ENCODE data around the gene ZNF148. TPM values are rescaled to one million over a fixed set of nuclear protein-coding genes. Genes with fewer than 3 reads are reported as not detected.

Gene ZNF148
- total and polyA plus RNA-seq, 7 donors: 4.8 to 42.5 (median 28.2) TPM

DNA sequence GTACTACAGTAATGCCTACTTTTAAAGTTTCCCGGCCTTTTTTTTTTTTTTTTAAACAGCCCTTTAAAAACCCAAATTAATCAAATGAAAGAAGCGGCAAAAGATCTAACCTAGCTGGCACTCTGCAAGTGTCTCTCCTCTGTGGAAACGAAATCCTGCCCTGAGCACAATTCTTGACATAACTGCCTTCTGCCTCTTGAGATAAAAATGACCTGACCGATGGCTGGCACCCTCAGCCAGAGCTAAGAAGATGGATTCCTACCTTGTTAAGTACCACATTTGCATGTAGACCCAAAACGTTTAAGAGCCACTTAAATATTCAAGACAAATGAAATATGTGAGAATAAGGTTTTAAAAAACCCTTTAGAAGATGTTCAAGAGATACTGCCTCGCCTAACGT lies 146.0 kb downstream of the ZNF148 start:
- Histone ChIP-seq H3K27me3 (no peaks in the 10 kb centered on the region), H3K9me3 (no peaks in the 10 kb centered on the region), H3K4me3 (no peak overlapping the region), H3K36me3 (peaks cover 3 to 18% (median 6%) of the 10 kb centered on the region in 4 donors), H3K4me1 (no peaks in the 10 kb centered on the region), H3K27ac (no peak overlapping the region)
- intact Hi-C loops (cut with DNase I): no loop called here
- TF ChIP-seq, protein P1, sequence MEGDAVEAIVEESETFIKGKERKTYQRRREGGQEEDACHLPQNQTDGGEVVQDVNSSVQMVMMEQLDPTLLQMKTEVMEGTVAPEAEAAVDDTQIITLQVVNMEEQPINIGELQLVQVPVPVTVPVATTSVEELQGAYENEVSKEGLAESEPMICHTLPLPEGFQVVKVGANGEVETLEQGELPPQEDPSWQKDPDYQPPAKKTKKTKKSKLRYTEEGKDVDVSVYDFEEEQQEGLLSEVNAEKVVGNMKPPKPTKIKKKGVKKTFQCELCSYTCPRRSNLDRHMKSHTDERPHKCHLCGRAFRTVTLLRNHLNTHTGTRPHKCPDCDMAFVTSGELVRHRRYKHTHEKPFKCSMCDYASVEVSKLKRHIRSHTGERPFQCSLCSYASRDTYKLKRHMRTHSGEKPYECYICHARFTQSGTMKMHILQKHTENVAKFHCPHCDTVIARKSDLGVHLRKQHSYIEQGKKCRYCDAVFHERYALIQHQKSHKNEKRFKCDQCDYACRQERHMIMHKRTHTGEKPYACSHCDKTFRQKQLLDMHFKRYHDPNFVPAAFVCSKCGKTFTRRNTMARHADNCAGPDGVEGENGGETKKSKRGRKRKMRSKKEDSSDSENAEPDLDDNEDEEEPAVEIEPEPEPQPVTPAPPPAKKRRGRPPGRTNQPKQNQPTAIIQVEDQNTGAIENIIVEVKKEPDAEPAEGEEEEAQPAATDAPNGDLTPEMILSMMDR (IDR thresholded peaks at IDR 0.05): no peak
- no peak for TF ChIP-seq POLR2AphosphoS5 (IDR thresholded peaks at IDR 0.05)
- TF ChIP-seq POLR2A (IDR thresholded peaks at IDR 0.05): no peak
- TF ChIP-seq EP300 (IDR thresholded peaks at IDR 0.05): no peak
- whole genome bisulfite sequencing, 2 donors: 90 to 91% methylated on average over 7 of the region's 7 CpGs
- no peak for DNase-seq

DNA sequence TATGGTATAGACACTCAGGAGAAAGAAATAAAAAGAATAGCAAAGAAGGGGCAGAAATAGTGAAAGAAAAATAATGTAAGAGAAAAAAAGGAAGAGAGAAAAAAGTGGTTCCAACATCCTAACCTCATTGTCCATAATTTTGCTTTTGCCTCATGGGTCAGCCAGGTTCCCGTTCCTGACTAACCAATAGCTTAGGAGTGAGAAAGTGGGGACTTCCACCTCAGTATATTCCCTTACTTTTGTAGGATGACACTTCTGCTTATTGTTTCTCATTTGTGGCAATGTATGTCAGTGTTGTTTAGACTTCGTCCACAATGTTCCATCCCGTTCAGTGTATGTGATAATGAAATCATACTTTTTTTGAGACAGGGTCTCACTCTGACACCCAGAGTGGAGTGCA lies 153.3 kb downstream of the ZNF148 start:
- WGBS, 2 donors: 67 to 85% methylated on average over 3 of the region's 3 CpGs
- Histone ChIP-seq H3K36me3 (no peaks in the 10 kb centered on the region), H3K4me1 (no peaks in the 10 kb centered on the region), H3K9me3 (no peaks in the 10 kb centered on the region), H3K27me3 (no peaks in the 10 kb centered on the region), H3K27ac (no peak overlapping the region), H3K4me3 (no peak overlapping the region)
- TF ChIP-seq, protein P1 (IDR thresholded peaks at IDR 0.05): no peak
- no peak for TF ChIP-seq POLR2AphosphoS5 (IDR thresholded peaks at IDR 0.05)
- TF ChIP-seq EP300 (IDR thresholded peaks at IDR 0.05): no peak
- no peak for TF ChIP-seq POLR2A (IDR thresholded peaks at IDR 0.05)
- no peak for DNase-seq
- intact Hi-C loops (cut with DNase I): no loop called here

- Histone ChIP-seq H3K36me3 (no peaks in the 10 kb centered on the region), H3K27me3 (no peaks in the 10 kb centered on the region), H3K9me3 (no peaks in the 10 kb centered on the region), H3K4me3 (no peak overlapping the region), H3K4me1 (no peaks in the 10 kb centered on the region), H3K27ac (no peak overlapping the region)
- WGBS, 2 donors: 74 to 87% methylated on average over 7 of the region's 7 CpGs
- no peak for DNase-seq
- intact Hi-C loops (cut with DNase I): no loop called here
- TF ChIP-seq EP300 (IDR thresholded peaks at IDR 0.05) (no peak), POLR2AphosphoS5 (IDR thresholded peaks at IDR 0.05) (peak in 1 of 4 donors; percentile 4)
These were observed 154.2 kb downstream of the ZNF148 start for GRCh38 chr3:125220727-125221429.

- Histone ChIP-seq H3K9me3 (no peaks in the 10 kb centered on the region), H3K36me3 (no peaks in the 10 kb centered on the region), H3K27ac (no peak overlapping the region), H3K4me1 (no peaks in the 10 kb centered on the region), H3K27me3 (peaks cover 0 to 5% (median 0%) of the 10 kb centered on the region in 3 donors), H3K4me3 (no peak overlapping the region)
- no peak for TF ChIP-seq POLR2A (IDR thresholded peaks at IDR 0.05)
- TF ChIP-seq EP300 (IDR thresholded peaks at IDR 0.05): no peak
- no peak for TF ChIP-seq POLR2AphosphoS5 (IDR thresholded peaks at IDR 0.05)
- TF ChIP-seq, protein P1 (IDR thresholded peaks at IDR 0.05): no peak
- WGBS, 2 donors: 88% methylated on average over 10 of the region's 10 CpGs
- DNase-seq: no peak
- intact Hi-C loops (cut with DNase I): no loop called here
These were observed 154.9 kb downstream of the ZNF148 start for GRCh38 chr3:125220183-125220582.

DNA sequence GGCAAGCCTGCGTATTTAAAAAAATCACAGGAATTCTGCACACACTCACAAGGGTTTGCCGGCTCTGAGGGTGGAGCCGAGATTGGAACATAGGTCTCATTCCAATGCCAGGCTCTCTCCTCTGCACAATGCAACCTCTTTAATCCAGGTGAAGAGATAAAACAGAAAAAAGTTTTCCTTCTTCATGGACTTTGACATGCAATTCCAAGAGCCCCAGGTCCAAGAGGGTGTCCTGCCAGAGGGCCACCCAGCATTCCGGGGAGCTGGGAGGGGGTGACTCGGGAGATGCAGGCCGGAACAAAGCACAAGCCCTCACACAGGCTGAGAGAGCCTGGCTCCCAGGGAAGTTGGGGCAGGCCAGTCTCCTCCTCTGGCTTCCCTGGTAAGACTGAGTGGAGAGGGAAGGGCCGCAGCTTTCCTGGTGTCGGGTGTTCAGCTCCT lies 155.8 kb downstream of the ZNF148 start:
- no peak for DNase-seq
- intact Hi-C loops (cut with DNase I): no loop called here
- Histone ChIP-seq H3K27me3 (peaks cover 0 to 12% (median 0%) of the 10 kb centered on the region in 3 donors), H3K9me3 (no peaks in the 10 kb centered on the region), H3K4me1 (no peaks in the 10 kb centered on the region), H3K27ac (no peak overlapping the region), H3K4me3 (no peak overlapping the region), H3K36me3 (no peaks in the 10 kb centered on the region)
- 24 to 74% methylated on average over 8 of the region's 8 CpGs for WGBS, 2 donors
- peak in 1 of 4 donors; percentile 5 for TF ChIP-seq POLR2AphosphoS5 (IDR thresholded peaks at IDR 0.05)
- TF ChIP-seq EP300 (IDR thresholded peaks at IDR 0.05): no peak

Measured in sigmoid colon (tissue), 7 donors.